ENCODE measurements around the gene PSD. TPM values are rescaled to one million over a fixed set of nuclear protein-coding genes. Genes with fewer than 3 reads are reported as not detected.

Gene PSD
- total RNA-seq = 0.73 and 20.2 TPM in 2 replicates

GRCh38 chr10:102418622-102419268 is at the start of gene PSD:
TSS of gene PSD (minus strand) at chr10:102418785. CDS start at chr10:102417038, 1,747 bp downstream.

GRCh38 chr10:102451105-102451969 is 32.8 kb upstream of the PSD start, which contains the start of gene C10orf95:
TSS of gene C10orf95 (minus strand) at chr10:102451543. CDS start at chr10:102451093, 450 bp downstream.

GRCh38 chr10:102432162-102432950 is 13.8 kb upstream of the PSD start, which contains the start of gene CUEDC2:
TSS of gene CUEDC2 (minus strand) at chr10:102432574. CDS start at chr10:102425188, 7,386 bp downstream.

GRCh38 chr10:102420714-102421506 is 2.3 kb upstream of the PSD start, which contains the start of gene FBXL15:
TSS of gene FBXL15 (plus strand) at chr10:102420836. CDS start at chr10:102421130, 294 bp downstream.

GRCh38 chr10:102395400-102396316 is 22.9 kb downstream of the PSD start, which contains the start of gene NFKB2:
TSS of gene NFKB2 (plus strand) at chr10:102395705. CDS start at chr10:102395960, 255 bp downstream.

Other genes with a start within 250 kb of the PSD start
- gene ELOVL3, start 192.5 kb downstream of the PSD start, total RNA-seq = 0.83 TPM in 1 of 2 replicates, not detected in the other
- gene PITX3, start 177.3 kb downstream of the PSD start, total RNA-seq = 0.17 TPM in 1 of 2 replicates, not detected in the other
- 39.6 and 43.0 TPM in 2 replicates for gene GBF1, start 173.3 kb downstream of the PSD start, total RNA-seq
- 11.5 and 27.5 TPM in 2 replicates for gene NFKB2, start 23.1 kb downstream of the PSD start, total RNA-seq
- gene FBXL15, start 2.1 kb upstream of the PSD start, total RNA-seq = 12.5 and 14.1 TPM in 2 replicates
- 78.4 and 86.2 TPM in 2 replicates for gene CUEDC2, start 13.8 kb upstream of the PSD start, total RNA-seq
- not detected in 2 replicates for gene C10orf95, start 32.8 kb upstream of the PSD start, total RNA-seq
- gene ACTR1A, start 83.9 kb upstream of the PSD start, total RNA-seq = 171 and 174 TPM in 2 replicates
- gene SUFU, start 85.2 kb upstream of the PSD start, total RNA-seq = 6.3 and 7.4 TPM in 2 replicates
- gene TRIM8, start 225.7 kb upstream of the PSD start, total RNA-seq = 85.8 and 101 TPM in 2 replicates

Data from smooth muscle cell of trachea (primary cell).